Right atrium auricular region (tissue), 2 donors: ENCODE measurements around the gene COMT. TPM values are rescaled to one million over a fixed set of nuclear protein-coding genes. Genes with fewer than 3 reads are reported as not detected.

Experiments used
- DNase-seq: peaks from one replicate; pipeline ENCODE4 v3.0.0-alpha.2; 2019; ENCODE audit warnings: low spot score
- H3K27ac ChIP-seq, 2 donors: fragments of 200-600 bp; sonication (generic); 1 replicate in 1 of 2; 2 replicates in 1 of 2; pipeline ENCODE4 v1.5.1; 2016 to 2019
- H3K27me3 ChIP-seq, 2 donors: fragments of 200-600 bp; sonication (generic); one replicate each; pipeline versions ENCODE4 v1.5.1 to v1.6.0; 2017 to 2019
- H3K36me3 ChIP-seq: fragments of 200-600 bp; sonication (generic); one replicate; pipeline ENCODE4 v1.5.1; 2016
- H3K4me1 ChIP-seq, 2 donors: fragments of 200-600 bp; sonication (generic); one replicate each; pipeline versions ENCODE4 v1.5.1 to v1.6.0; 2017 to 2019
- H3K4me3 ChIP-seq, 2 donors: fragments of 200-600 bp; sonication (generic); 1 replicate in 1 of 2; 2 replicates in 1 of 2; pipeline ENCODE4 v1.5.1; 2017 to 2019; ENCODE audit warnings: mild to moderate bottlenecking in 1 of 2, moderate library complexity in 1 of 2
- H3K9me3 ChIP-seq, 2 donors: fragments of 200-600 bp; sonication (generic); one replicate each; pipeline ENCODE4 v1.5.1; 2019
- total RNA-seq, 2 donors: library from RNA; depleted of rRNA; stranded (reverse); fragments of >200 nt; gene quantifications; one replicate each; pipeline ENCODE4 v1.1.0, GENCODE V29; 2016
- TF ChIP-seq, protein P1 (sequence below), 2 donors: fragments of 200-600 bp; sonication (generic); IDR thresholded peaks; one replicate each; pipeline ENCODE4 v1.5.1; 2019; ENCODE audit warnings: antibody characterized with exemption in 2 of 2

Gene COMT
- total RNA-seq, 2 donors from 2014 or later: 142 to 195 TPM

DNA sequence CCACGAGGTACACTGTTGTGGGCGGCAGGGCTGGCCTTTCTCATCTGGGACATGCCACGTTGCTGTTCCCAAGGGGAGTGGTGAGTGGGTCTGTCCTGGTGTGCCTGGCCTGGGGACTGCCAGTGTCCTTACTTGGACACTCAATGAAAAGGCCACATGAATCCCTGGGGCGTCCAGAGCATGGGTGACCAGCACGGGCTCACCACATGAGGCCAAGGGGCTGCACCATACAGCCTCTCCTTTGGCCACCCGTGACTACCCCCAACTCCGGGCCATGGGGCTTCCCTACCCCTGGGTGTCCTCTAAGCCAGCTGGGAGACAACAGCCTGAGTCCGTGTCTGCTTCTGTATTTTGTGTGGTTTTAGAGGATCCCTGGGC is 20.3 kb downstream of the COMT start:
- TF ChIP-seq, protein P1, sequence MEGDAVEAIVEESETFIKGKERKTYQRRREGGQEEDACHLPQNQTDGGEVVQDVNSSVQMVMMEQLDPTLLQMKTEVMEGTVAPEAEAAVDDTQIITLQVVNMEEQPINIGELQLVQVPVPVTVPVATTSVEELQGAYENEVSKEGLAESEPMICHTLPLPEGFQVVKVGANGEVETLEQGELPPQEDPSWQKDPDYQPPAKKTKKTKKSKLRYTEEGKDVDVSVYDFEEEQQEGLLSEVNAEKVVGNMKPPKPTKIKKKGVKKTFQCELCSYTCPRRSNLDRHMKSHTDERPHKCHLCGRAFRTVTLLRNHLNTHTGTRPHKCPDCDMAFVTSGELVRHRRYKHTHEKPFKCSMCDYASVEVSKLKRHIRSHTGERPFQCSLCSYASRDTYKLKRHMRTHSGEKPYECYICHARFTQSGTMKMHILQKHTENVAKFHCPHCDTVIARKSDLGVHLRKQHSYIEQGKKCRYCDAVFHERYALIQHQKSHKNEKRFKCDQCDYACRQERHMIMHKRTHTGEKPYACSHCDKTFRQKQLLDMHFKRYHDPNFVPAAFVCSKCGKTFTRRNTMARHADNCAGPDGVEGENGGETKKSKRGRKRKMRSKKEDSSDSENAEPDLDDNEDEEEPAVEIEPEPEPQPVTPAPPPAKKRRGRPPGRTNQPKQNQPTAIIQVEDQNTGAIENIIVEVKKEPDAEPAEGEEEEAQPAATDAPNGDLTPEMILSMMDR (IDR thresholded peaks at IDR 0.05): no peak

DNA sequence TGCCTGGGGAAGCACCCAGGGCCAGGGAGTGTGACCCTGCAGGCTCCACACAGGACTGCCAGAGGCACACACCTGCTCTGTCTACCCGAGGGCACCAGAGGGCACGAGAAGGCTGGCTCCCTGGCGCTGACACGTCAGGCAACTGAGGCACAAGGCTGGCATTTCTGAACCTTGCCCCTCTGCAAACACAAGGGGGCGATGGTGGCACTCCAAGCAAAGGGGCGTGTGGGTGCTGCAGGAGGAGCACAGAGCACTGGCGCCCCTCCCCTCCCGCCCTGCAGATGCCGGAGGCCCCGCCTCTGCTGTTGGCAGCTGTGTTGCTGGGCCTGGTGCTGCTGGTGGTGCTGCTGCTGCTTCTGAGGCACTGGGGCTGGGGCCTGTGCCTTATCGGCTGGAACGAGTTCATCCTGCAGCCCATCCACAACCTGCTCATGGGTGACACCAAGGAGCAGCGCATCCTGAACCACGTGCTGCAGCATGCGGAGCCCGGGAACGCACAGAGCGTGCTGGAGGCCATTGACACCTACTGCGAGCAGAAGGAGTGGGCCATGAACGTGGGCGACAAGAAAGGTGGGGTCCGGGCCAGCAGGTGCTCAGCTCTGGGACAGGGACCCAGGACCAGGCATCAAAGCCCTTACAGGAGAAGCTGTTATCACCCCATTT is 20.8 kb downstream of the COMT start:
- H3K27ac ChIP-seq: no peak overlapping the region
- no peak for DNase-seq
- H3K4me3 ChIP-seq: no peak overlapping the region
- TF ChIP-seq, protein P1 (IDR thresholded peaks at IDR 0.05): peak; percentile 24 to 63
- no peaks in the 10 kb centered on the region for H3K27me3 ChIP-seq
- H3K4me1 ChIP-seq: peaks cover 0 to 37% of the 10 kb centered on the region in 2 donors
- no peaks in the 10 kb centered on the region for H3K9me3 ChIP-seq
- peaks cover 19% of the 10 kb centered on the region for H3K36me3 ChIP-seq

More for the DNA sequence above, 20.3 kb downstream of the COMT start:
- H3K27ac ChIP-seq: no peak overlapping the region
- no peak for DNase-seq
- no peaks in the 10 kb centered on the region for H3K27me3 ChIP-seq
- peaks cover 0 to 37% of the 10 kb centered on the region in 2 donors for H3K4me1 ChIP-seq
- H3K9me3 ChIP-seq: no peaks in the 10 kb centered on the region
- H3K36me3 ChIP-seq: peaks cover 19% of the 10 kb centered on the region
- no peak overlapping the region for H3K4me3 ChIP-seq

DNA sequence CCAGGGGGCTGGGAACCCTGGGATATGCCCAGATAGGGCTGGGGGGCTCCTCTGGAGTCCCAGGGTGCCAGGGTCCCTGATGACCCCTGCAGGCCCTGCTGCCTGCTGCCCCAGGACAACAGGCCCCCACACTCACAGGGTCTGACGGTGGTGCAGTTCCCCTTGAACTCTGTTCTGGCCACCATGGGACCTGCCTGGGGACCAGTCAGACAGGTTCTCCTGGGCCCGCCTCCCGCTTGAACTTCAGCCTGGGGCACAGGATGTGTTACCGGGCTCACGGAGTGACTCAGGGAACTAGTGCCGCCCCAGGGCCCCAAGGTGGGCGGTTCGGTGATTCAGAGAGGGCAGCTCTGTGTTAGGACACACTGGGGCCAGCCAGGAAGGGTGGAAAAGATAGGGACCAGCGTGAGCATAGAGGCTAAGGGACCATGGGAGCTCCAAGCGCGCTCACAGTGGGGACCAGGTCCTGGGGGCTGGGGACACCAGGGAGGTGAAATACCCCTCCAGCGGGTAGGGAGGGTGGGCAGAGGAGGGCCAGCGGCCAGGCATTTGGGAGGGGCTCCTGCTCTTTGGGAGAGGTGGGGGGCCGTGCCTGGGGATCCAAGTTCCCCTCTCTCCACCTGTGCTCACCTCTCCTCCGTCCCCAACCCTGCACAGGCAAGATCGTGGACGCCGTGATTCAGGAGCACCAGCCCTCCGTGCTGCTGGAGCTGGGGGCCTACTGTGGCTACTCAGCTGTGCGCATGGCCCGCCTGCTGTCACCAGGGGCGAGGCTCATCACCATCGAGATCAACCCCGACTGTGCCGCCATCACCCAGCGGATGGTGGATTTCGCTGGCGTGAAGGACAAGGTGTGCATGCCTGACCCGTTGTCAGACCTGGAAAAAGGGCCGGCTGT is 21.6 kb downstream of the COMT start:
- Histone ChIP-seq H3K4me3 (no peak overlapping the region), H3K4me1 (peaks cover 0 to 37% of the 10 kb centered on the region in 2 donors), H3K27ac (no peak overlapping the region), H3K9me3 (no peaks in the 10 kb centered on the region), H3K27me3 (no peaks in the 10 kb centered on the region), H3K36me3 (peaks cover 24% of the 10 kb centered on the region)
- DNase-seq: no peak
- TF ChIP-seq, protein P1 (IDR thresholded peaks at IDR 0.05): no peak

DNA sequence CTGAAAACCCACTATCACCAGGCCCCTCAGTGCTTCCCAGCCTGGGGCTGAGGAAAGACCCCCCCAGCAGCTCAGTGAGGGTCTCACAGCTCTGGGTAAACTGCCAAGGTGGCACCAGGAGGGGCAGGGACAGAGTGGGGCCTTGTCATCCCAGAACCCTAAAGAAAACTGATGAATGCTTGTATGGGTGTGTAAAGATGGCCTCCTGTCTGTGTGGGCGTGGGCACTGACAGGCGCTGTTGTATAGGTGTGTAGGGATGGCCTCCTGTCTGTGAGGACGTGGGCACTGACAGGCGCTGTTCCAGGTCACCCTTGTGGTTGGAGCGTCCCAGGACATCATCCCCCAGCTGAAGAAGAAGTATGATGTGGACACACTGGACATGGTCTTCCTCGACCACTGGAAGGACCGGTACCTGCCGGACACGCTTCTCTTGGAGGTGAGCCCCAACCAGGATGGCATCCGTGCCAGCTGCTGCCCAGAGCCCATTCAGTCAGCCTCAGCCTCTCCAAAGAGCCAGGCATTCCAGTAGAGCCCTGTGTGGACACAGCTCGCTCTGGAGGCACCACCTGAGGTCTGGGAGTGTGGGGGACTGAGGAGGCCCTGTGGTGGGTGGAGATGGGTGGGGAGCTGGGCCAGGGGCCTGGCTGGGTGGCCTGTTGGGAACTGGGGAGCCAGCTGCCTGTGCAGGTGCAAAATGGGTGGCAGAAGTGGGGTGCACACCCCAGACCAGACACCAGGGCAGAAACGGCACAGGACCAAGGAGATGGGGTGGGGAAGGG is 22.5 kb downstream of the COMT start:
- H3K27me3 ChIP-seq: no peaks in the 10 kb centered on the region
- peaks cover 0 to 33% of the 10 kb centered on the region in 2 donors for H3K4me1 ChIP-seq
- H3K9me3 ChIP-seq: no peaks in the 10 kb centered on the region
- H3K27ac ChIP-seq: no peak overlapping the region
- H3K36me3 ChIP-seq: peaks cover 31% of the 10 kb centered on the region
- TF ChIP-seq, protein P1 (IDR thresholded peaks at IDR 0.05): no peak
- no peak for DNase-seq
- no peak overlapping the region for H3K4me3 ChIP-seq

DNA sequence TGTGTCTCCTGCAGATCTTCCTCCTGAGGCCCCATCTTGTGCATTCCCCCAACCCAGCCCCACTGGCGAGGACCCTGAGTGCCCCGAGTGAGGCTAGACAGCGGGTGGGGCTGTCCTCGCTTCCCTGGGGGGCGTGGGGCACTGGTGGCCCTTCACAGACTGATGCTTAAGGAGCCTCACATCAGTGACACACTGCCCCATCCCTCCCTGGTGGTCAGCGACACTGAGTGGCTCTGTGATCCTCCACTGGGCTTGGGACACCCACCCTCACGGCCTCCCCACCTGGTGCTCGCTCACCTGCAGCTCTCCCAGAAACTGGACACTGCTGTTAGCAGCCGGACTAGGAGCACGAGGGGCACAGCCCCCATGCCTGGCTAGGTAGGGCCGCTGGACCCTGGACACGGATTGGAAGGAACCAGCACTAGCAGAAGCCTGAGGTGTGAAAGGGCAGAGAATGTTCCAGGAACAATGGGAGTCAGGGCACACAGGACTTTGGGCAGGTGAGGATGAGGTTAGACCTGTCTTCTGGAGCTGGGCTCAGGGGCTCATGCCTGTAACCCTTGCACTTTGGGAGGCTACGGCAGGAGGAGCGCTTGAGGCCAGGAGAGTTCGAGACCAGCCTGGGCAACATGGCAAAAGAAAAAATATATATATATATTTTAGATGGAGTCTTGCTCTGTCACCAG is 23.3 kb downstream of the COMT start:
- TF ChIP-seq, protein P1 (IDR thresholded peaks at IDR 0.05): no peak
- Histone ChIP-seq H3K4me1 (peaks cover 0 to 25% of the 10 kb centered on the region in 2 donors), H3K4me3 (no peak overlapping the region), H3K27ac (no peak overlapping the region), H3K36me3 (peaks cover 39% of the 10 kb centered on the region), H3K27me3 (no peaks in the 10 kb centered on the region), H3K9me3 (no peaks in the 10 kb centered on the region)
- no peak for DNase-seq
